Chondrocyte (in vitro differentiated cells): Measurements from ENCODE around the gene TPCN1. TPM values are rescaled to one million over a fixed set of nuclear protein-coding genes. Genes with fewer than 3 reads are reported as not detected.
A peak's percentile ranks its signal among the peaks of the same experiment; 100 is the strongest.

Experiments used
- DNase-seq: peaks from one replicate; pipeline ENCODE4 v3.0.0; 2021; ENCODE audit warnings: mixed read lengths, low spot score
- H3K27ac Mint-ChIP-seq: one replicate; pipeline ENCODE4 v1.8.0; 2021; ENCODE audit warnings: mild to moderate bottlenecking, moderate library complexity, mixed read lengths; ENCODE audit not compliant: unreplicated experiment
- H3K27me3 Mint-ChIP-seq: 2 replicates; pipeline ENCODE4 v1.8.0; 2021; ENCODE audit warnings: low read depth, mixed read lengths
- H3K36me3 Mint-ChIP-seq: 2 replicates; pipeline ENCODE4 v1.8.0; 2021; ENCODE audit warnings: low read depth, mixed read lengths
- H3K4me1 Mint-ChIP-seq: 2 replicates; pipeline ENCODE4 v1.8.0; 2021; ENCODE audit warnings: low read depth, mild to moderate bottlenecking, mixed read lengths
- H3K4me3 Mint-ChIP-seq: one replicate; pipeline ENCODE4 v1.8.0; 2021; ENCODE audit warnings: mild to moderate bottlenecking, moderate library complexity, mixed read lengths; ENCODE audit not compliant: unreplicated experiment
- H3K9me3 Mint-ChIP-seq: 2 replicates; pipeline ENCODE4 v1.8.0; 2021; ENCODE audit warnings: low read depth, mixed read lengths
- CTCF ChIP-seq: fragments of 200-600 bp; sonication (generic); IDR thresholded peaks from 2 replicates; pipeline ENCODE4 v1.5.0; 2021; ENCODE audit warnings: antibody characterized with exemption, mild to moderate bottlenecking, moderate library complexity
- total RNA-seq: library from RNA; stranded (reverse); gene quantifications from 3 replicates; pipeline ENCODE4 v1.2.1, GENCODE V29; 2021

The TPCN1 gene
- total RNA-seq, 1 donor from 2014 or later: 35.9 TPM

GRCh38 chr12:113174461-113175384 lies 46.5 kb upstream of the TPCN1 start:
- TF ChIP-seq CTCF: peak; percentile 96
- H3K4me3 Mint-ChIP-seq: no peak overlapping the region
- H3K4me1 Mint-ChIP-seq: no peaks in the 10 kb centered on the region
- H3K36me3 Mint-ChIP-seq: peaks cover 56% of the 10 kb centered on the region
- H3K9me3 Mint-ChIP-seq: peaks cover 8% of the 10 kb centered on the region
- no peaks in the 10 kb centered on the region for H3K27me3 Mint-ChIP-seq
- peak overlapping the region; percentile 29 for H3K27ac Mint-ChIP-seq
- no peak for DNase-seq

GRCh38 chr12:113179023-113179422 lies 42.2 kb upstream of the TPCN1 start:
- H3K36me3 Mint-ChIP-seq: peaks cover 40% of the 10 kb centered on the region
- no peak overlapping the region for H3K4me3 Mint-ChIP-seq
- no peaks in the 10 kb centered on the region for H3K27me3 Mint-ChIP-seq
- H3K27ac Mint-ChIP-seq: no peak overlapping the region
- no peak for DNase-seq
- H3K4me1 Mint-ChIP-seq: peaks cover 5% of the 10 kb centered on the region
- TF ChIP-seq CTCF: no peak
- H3K9me3 Mint-ChIP-seq: peaks cover 8% of the 10 kb centered on the region

- Mint-ChIP-seq H3K27ac (no peak overlapping the region), H3K9me3 (peaks cover 8% of the 10 kb centered on the region), H3K27me3 (no peaks in the 10 kb centered on the region), H3K36me3 (peaks cover 35% of the 10 kb centered on the region), H3K4me3 (no peak overlapping the region), H3K4me1 (peaks cover 10% of the 10 kb centered on the region)
- DNase-seq: no peak
- no peak for TF ChIP-seq CTCF
Measured at GRCh38 chr12:113180333-113180732, 40.9 kb upstream of the TPCN1 start.

- H3K36me3 Mint-ChIP-seq: peaks cover 30% of the 10 kb centered on the region
- no peak overlapping the region for H3K4me3 Mint-ChIP-seq
- H3K27me3 Mint-ChIP-seq: no peaks in the 10 kb centered on the region
- TF ChIP-seq CTCF: no peak
- H3K27ac Mint-ChIP-seq: no peak overlapping the region
- peaks cover 5% of the 10 kb centered on the region for H3K9me3 Mint-ChIP-seq
- H3K4me1 Mint-ChIP-seq: peaks cover 21% of the 10 kb centered on the region
- DNase-seq: no peak
Measured at GRCh38 chr12:113181975-113182374, 39.3 kb upstream of the TPCN1 start.

GRCh38 chr12:113183030-113183589 lies 38.2 kb upstream of the TPCN1 start:
- Mint-ChIP-seq H3K36me3 (peaks cover 18% of the 10 kb centered on the region), H3K27me3 (no peaks in the 10 kb centered on the region), H3K9me3 (no peaks in the 10 kb centered on the region), H3K27ac (no peak overlapping the region), H3K4me1 (peaks cover 26% of the 10 kb centered on the region), H3K4me3 (no peak overlapping the region)
- DNase-seq: no peak
- TF ChIP-seq CTCF: no peak
